Measurements from ENCODE around the gene ARID5B. TPM values are rescaled to one million over a fixed set of nuclear protein-coding genes. Genes with fewer than 3 reads are reported as not detected.
A peak's percentile ranks its signal among the peaks of the same experiment; 100 is the strongest.

ARID5B gene
- total RNA-seq, 1 donor from 2014 or later, result 13.7 TPM

- Histone ChIP-seq H3K27ac (replicated peaks) (no peak overlapping the region), H3K27me3 (ENCODE audit: low read depth) (no peaks in the 10 kb centered on the region)
- intact Hi-C loops (cut with micrococcal nuclease), result no loop called here
Observed at GRCh38 chr10:61959814-61960213, 58.3 kb downstream of the ARID5B start.

GRCh38 chr10:61960396-61961120, 59.1 kb downstream of the ARID5B start:
- DNase-seq, result no peak
- peaks cover 20% of the 10 kb centered on the region for H3K4me1 ChIP-seq
- TF ChIP-seq CTCF (IDR thresholded peaks at IDR 0.05; ENCODE audit: borderline replicate concordance), result no peak
- no peaks in the 10 kb centered on the region for H3K36me3 ChIP-seq
- H3K27me3 ChIP-seq (ENCODE audit: low read depth), result no peaks in the 10 kb centered on the region
- H3K27ac ChIP-seq (replicated peaks), result no peak overlapping the region
- intact Hi-C loops (cut with micrococcal nuclease), result no loop called here
- no peaks in the 10 kb centered on the region for H3K9me3 ChIP-seq (replicated peaks)
- no peak overlapping the region for H3K4me3 ChIP-seq

More at GRCh38 chr10:61959814-61960213, 58.3 kb downstream of the ARID5B start:
- no peak for TF ChIP-seq CTCF (IDR thresholded peaks at IDR 0.05; ENCODE audit: borderline replicate concordance)
- Histone ChIP-seq H3K36me3 (no peaks in the 10 kb centered on the region), H3K4me3 (no peak overlapping the region), H3K4me1 (peaks cover 14% of the 10 kb centered on the region), H3K9me3 (replicated peaks) (no peaks in the 10 kb centered on the region)
- DNase-seq, result no peak

- intact Hi-C loops (cut with micrococcal nuclease), result no loop called here
- Histone ChIP-seq H3K27ac (replicated peaks) (no peak overlapping the region), H3K4me1 (peaks cover 20% of the 10 kb centered on the region), H3K9me3 (replicated peaks) (no peaks in the 10 kb centered on the region), H3K27me3 (ENCODE audit: low read depth) (no peaks in the 10 kb centered on the region), H3K36me3 (no peaks in the 10 kb centered on the region), H3K4me3 (no peak overlapping the region)
- no peak for TF ChIP-seq CTCF (IDR thresholded peaks at IDR 0.05; ENCODE audit: borderline replicate concordance)
- no peak for DNase-seq
Observed at GRCh38 chr10:61961278-61961677, 59.8 kb downstream of the ARID5B start.

GRCh38 chr10:61962971-61963370, 61.5 kb downstream of the ARID5B start:
- no peak overlapping the region for H3K4me3 ChIP-seq
- no peaks in the 10 kb centered on the region for H3K36me3 ChIP-seq
- H3K27ac ChIP-seq (replicated peaks), result no peak overlapping the region
- H3K9me3 ChIP-seq (replicated peaks), result no peaks in the 10 kb centered on the region
- DNase-seq, result no peak
- peaks cover 20% of the 10 kb centered on the region for H3K4me1 ChIP-seq
- intact Hi-C loops (cut with micrococcal nuclease), result no loop called here
- no peak for TF ChIP-seq CTCF (IDR thresholded peaks at IDR 0.05; ENCODE audit: borderline replicate concordance)
- no peaks in the 10 kb centered on the region for H3K27me3 ChIP-seq (ENCODE audit: low read depth)

- intact Hi-C loops (cut with micrococcal nuclease), result no loop called here
- no peaks in the 10 kb centered on the region for H3K27me3 ChIP-seq (ENCODE audit: low read depth)
- H3K4me3 ChIP-seq, result no peak overlapping the region
- H3K36me3 ChIP-seq, result no peaks in the 10 kb centered on the region
- peaks cover 20% of the 10 kb centered on the region for H3K4me1 ChIP-seq
- H3K9me3 ChIP-seq (replicated peaks), result no peaks in the 10 kb centered on the region
- TF ChIP-seq CTCF (IDR thresholded peaks at IDR 0.05; ENCODE audit: borderline replicate concordance), result no peak
- peak overlapping the region; percentile 64 for H3K27ac ChIP-seq (replicated peaks)
- DNase-seq, result no peak
Observed at GRCh38 chr10:61963669-61964058, 62.2 kb downstream of the ARID5B start.

All from left ventricle myocardium inferior (tissue), 1 donor.